OCI-LY1 (cell line): ENCODE results near the gene HBG1.

Experiments used
- CTCF ChIP-seq: fragments of 200-600 bp; sonication (generic), shearing (Covaris generic); IDR thresholded peaks from 2 replicates; pipeline ENCODE4 v1.5.1; 2017; ENCODE audit warnings: mild to moderate bottlenecking, antibody characterized with exemption, low read length, moderate library complexity, mixed read lengths
- EZH2 ChIP-seq: fragments of 200-600 bp; sonication (generic), shearing (Covaris generic); IDR thresholded peaks from 2 replicates; pipeline ENCODE4 v1.8.0; 2017; ENCODE audit warnings: borderline replicate concordance, mixed run types, mild to moderate bottlenecking, antibody characterized with exemption, low read length, moderate library complexity, mixed read lengths

GRCh38 chr11:5230266-5230665 lies 19.4 kb downstream of the HBG1 start:
- no peak for TF ChIP-seq EZH2
- TF ChIP-seq CTCF = no peak
